HepG2 (cell line): Measurements from ENCODE around the gene TRPC4AP. TPM values are rescaled to one million over a fixed set of nuclear protein-coding genes. Genes with fewer than 3 reads are reported as not detected.
A peak's percentile ranks its signal among the peaks of the same experiment; 100 is the strongest.

Experiments used
- ATAC-seq: fragments of 200-7000 bp; cut with Tn5 transposase; 3 replicates; pipeline ENCODE4 v1.9.1; 2020; ENCODE audit warnings: mild to moderate bottlenecking, moderate library complexity
- BruUV-seq: library from RNA; stranded (reverse); fragments of 400-500 nt; replicated peaks from 2 replicates; lab custom pipeline; 2021; lab: Mats Ljungman, UMichigan
- CTCF ChIA-PET: fragments of 300-600 bp; formaldehyde crosslinking; extraction: SDS; loops from one replicate; lab custom pipeline; 2021; ENCODE audit warnings: low total read pairs, inconsistent platforms, low intra/inter-chr PET ratio; lab: Yijun Ruan, JAX
- POLR2A ChIA-PET: fragments of 350-600 bp; sonication (Branson Sonifier 250); formaldehyde crosslinking; loops from one replicate; lab custom pipeline; 2020; ENCODE audit warnings: antibody characterized with exemption, inconsistent platforms; lab: Yijun Ruan, JAX
- DNase-seq: peaks from one replicate; pipeline ENCODE4 v3.0.0-alpha.2; 2015; ENCODE audit warnings: low spot score
- FAIRE-seq: peaks from 3 replicates; lab custom pipeline; 2011; peaks lifted over from hg19 to GRCh38; lab: Jason Lieb, UNC
- H2AFZ ChIP-seq: one replicate; pipeline ENCODE4 v1.6.1; 2011; ENCODE audit warnings: low read length, inconsistent platforms
- H3K27ac ChIP-seq: fragments of 300-600 bp; 3 replicates; pipeline ENCODE4 v1.8.0; 2011; ENCODE audit warnings: mixed run types, mild to moderate bottlenecking, mixed read lengths, low read length, inconsistent platforms; ENCODE audit not compliant: insufficient read depth; ENCODE audit errors: extremely low read length
- H3K27me3 ChIP-seq, 2 experiments: fragments of 200-600 bp in 1 of 2; 2 replicates in 1 of 2; 3 replicates in 1 of 2; pipeline versions ENCODE4 v1.6.0 to v1.8.0; 2011; ENCODE audit warnings: low read length in 2 of 2, mild to moderate bottlenecking in 2 of 2, moderate library complexity in 2 of 2, inconsistent platforms in 1 of 2; ENCODE audit not compliant: insufficient read depth in 2 of 2, control insufficient read depth in 1 of 2
- H3K36me3 ChIP-seq, 2 experiments: fragments of 200-600 bp in 1 of 2; replicated peaks in 1 of 2; 2 replicates in 1 of 2; 3 replicates in 1 of 2; pipeline versions ENCODE4 v1.5.1 to v1.8.0; 2011; ENCODE audit warnings: low read length in 2 of 2, inconsistent platforms in 1 of 2; ENCODE audit not compliant: insufficient read depth in 2 of 2, control insufficient read depth in 1 of 2
- H3K4me1 ChIP-seq: 2 replicates; pipeline ENCODE4 v1.5.1; 2012; ENCODE audit warnings: low read length, inconsistent platforms; ENCODE audit not compliant: insufficient read depth
- H3K4me2 ChIP-seq: 2 replicates; pipeline ENCODE4 v1.6.0; 2011; ENCODE audit warnings: low read depth, low read length, inconsistent platforms
- H3K4me3 ChIP-seq, 3 experiments: fragments of 200-600 bp in 1 of 3; sonication (generic), shearing (Covaris generic) in 1 of 3; replicated peaks in 1 of 3; 2 replicates each; pipeline ENCODE4 v1.5.1; 2011 to 2016; ENCODE audit warnings: low read length in 3 of 3, inconsistent platforms in 2 of 3, low read depth in 2 of 3, mild to moderate bottlenecking in 2 of 3, control low read depth in 1 of 3, mixed read lengths in 1 of 3; ENCODE audit not compliant: insufficient read depth in 1 of 3
- H3K79me2 ChIP-seq: one replicate; pipeline ENCODE4 v1.6.1; 2011; ENCODE audit warnings: low read length, inconsistent platforms; ENCODE audit not compliant: insufficient read depth
- H3K9ac ChIP-seq: 2 replicates; pipeline ENCODE4 v1.6.0; 2011; ENCODE audit warnings: mild to moderate bottlenecking, low read depth, low read length, inconsistent platforms; ENCODE audit not compliant: insufficient read depth
- H3K9me3 ChIP-seq: 2 replicates; pipeline ENCODE4 v1.5.1; 2012; ENCODE audit warnings: mild to moderate bottlenecking, low read length
- H4K20me1 ChIP-seq: 2 replicates; pipeline ENCODE4 v1.6.0; 2011; ENCODE audit warnings: inconsistent platforms, mild to moderate bottlenecking, low read length, moderate library complexity; ENCODE audit not compliant: insufficient read depth
- FOSL2 ChIP-seq: sonication (generic); formaldehyde crosslinking; IDR thresholded peaks from 2 replicates; pipeline ENCODE4 v1.4.0; 2020; ENCODE audit warnings: missing genetic modification reagents
- FOXJ3 ChIP-seq: sonication (generic); formaldehyde crosslinking; IDR thresholded peaks from 2 replicates; pipeline ENCODE4 v1.4.0; 2020; ENCODE audit warnings: missing genetic modification reagents, mild to moderate bottlenecking, borderline replicate concordance
- ISL2 ChIP-seq: sonication (generic); formaldehyde crosslinking; IDR thresholded peaks from 2 replicates; pipeline ENCODE4 v1.5.0; 2020; ENCODE audit warnings: missing genetic modification reagents
- NR2F2 ChIP-seq: IDR thresholded peaks from 2 replicates; pipeline ENCODE4 v1.6.1; 2012; ENCODE audit warnings: low read depth, inconsistent platforms, borderline replicate concordance
- PAX8 ChIP-seq: sonication (generic); formaldehyde crosslinking; IDR thresholded peaks from 2 replicates; pipeline ENCODE4 v1.8.0; 2022; ENCODE audit warnings: mild to moderate bottlenecking, missing genetic modification reagents, borderline replicate concordance
- PHF20 ChIP-seq: sonication (generic); formaldehyde crosslinking; IDR thresholded peaks from 2 replicates; pipeline ENCODE4 v1.5.0; 2020; ENCODE audit warnings: mild to moderate bottlenecking, missing genetic modification reagents
- SOX5 ChIP-seq: IDR thresholded peaks from 2 replicates; pipeline ENCODE4 v1.6.1; 2016; ENCODE audit warnings: borderline replicate concordance
- ZNF263 ChIP-seq: sonication (generic); formaldehyde crosslinking; IDR thresholded peaks from 2 replicates; pipeline ENCODE4 v1.4.0; 2020; ENCODE audit warnings: missing genetic modification reagents
- ZNF547 ChIP-seq: sonication (generic); formaldehyde crosslinking; IDR thresholded peaks from 2 replicates; pipeline ENCODE4 v1.5.1; 2020; ENCODE audit warnings: mild to moderate bottlenecking, missing genetic modification reagents
- ZNF563 ChIP-seq: sonication (generic); formaldehyde crosslinking; IDR thresholded peaks from 2 replicates; pipeline ENCODE4 v1.8.0; 2022; ENCODE audit warnings: mild to moderate bottlenecking, moderate library complexity, missing genetic modification reagents
- ZNF674 ChIP-seq: sonication (generic); formaldehyde crosslinking; IDR thresholded peaks from 2 replicates; pipeline ENCODE4 v1.5.0; 2020; ENCODE audit warnings: low read depth, mild to moderate bottlenecking, missing genetic modification reagents
- ZNF841 ChIP-seq: sonication (generic); formaldehyde crosslinking; IDR thresholded peaks from 2 replicates; pipeline ENCODE4 v1.8.1; 2023; ENCODE audit warnings: missing genetic modification reagents, borderline replicate concordance
- WGBS: methylation state at CpG from one replicate; pipeline ENCODE4 v1.1.6; 2017; ENCODE audit warnings: low lambda C conversion rate; 5-methylcytosine and 5-hydroxymethylcytosine counted together
- in situ Hi-C: cut with HindIII; loops from 2 replicates; pipeline ENCODE4 v1.10.0; 2017; ENCODE audit warnings: low pct_unique_long_range_greater_than_20kb; ENCODE audit not compliant: extremely low pct_ligation_motif_present
- intact Hi-C: fragments of 100-400 bp; cut with micrococcal nuclease; formaldehyde crosslinking; loops from one replicate; pipeline ENCODE4 v1.10.0; 2022; ENCODE audit not compliant: unreplicated experiment
- polyA plus RNA-seq, 8 experiments: library from polyadenylated mRNA; depleted of rRNA in 3 of 8; stranded (reverse) in 7 of 8; unstranded in 1 of 8; fragments of >200 nt; fragmentation: Illumina TruSeq in 4 of 8; extraction: Trizol in 4 of 8; gene quantifications; 2 replicates each; pipeline versions ENCODE4 v1.2.1 to v1.2.3, GENCODE V29; 2011 to 2016; ENCODE audit warnings: low read depth in 4 of 8, missing spikeins in 1 of 8, mixed read lengths in 1 of 8; ENCODE audit not compliant: insufficient read depth in 1 of 8
- total RNA-seq, 5 experiments: library from RNA; depleted of rRNA; stranded (reverse); fragments of >200 nt; fragmentation: Illumina TruSeq; extraction: Trizol; gene quantifications; 2 replicates each; pipeline ENCODE4 v1.2.3, GENCODE V29; 2016; ENCODE audit warnings: low read depth in 1 of 5
- TF ChIP-seq, protein P1 (sequence below): sonication (generic); formaldehyde crosslinking; IDR thresholded peaks from 2 replicates; pipeline ENCODE4 v1.4.0; 2020; ENCODE audit warnings: missing genetic modification reagents

The TRPC4AP gene
- total and polyA plus RNA-seq, 2 of the 13 experiments (the other 11 are each of a cell fraction or from before 2014, with no cell fraction given), result 136 to 137 TPM

DNA sequence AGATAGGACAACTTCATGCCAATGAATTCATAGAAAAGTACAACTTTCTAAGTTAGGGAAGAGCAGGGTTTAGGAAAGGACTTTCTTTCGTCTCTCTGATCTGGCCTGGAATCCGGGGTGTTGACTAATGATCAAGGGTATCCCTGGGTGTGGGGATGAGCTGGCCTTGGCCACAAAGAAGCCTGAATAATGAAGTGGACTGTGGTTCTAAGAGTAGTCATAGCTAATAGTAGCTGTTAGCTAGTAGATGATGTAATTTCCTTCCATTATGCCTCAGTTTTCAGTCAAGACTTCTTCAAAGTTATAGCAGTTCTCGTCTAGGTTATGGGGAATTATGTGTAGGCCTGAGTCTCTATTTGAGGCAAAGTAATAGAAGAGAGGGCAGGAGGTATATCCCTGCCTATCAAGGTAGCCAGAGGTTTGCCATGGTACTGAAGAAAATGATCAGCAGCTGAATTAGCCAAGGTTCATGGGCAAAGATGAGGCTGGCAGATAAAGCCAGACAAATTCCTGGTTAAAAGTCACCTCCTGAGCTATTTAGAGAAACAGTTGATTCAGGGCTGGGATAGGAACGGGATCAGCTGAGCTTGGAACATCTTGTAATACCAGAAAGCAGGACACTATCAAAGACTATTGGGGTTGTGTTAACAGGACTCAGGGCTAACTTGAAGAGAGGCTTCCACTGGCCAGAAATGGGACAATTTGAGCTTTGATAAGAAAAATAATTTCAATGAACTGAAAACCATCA is 18.7 kb upstream of the TRPC4AP start:
- Histone ChIP-seq H3K9me3 (no peaks in the 10 kb centered on the region), H3K36me3 (peaks cover 4 to 8% of the 10 kb centered on the region in 2 experiments; a peak in 3 of 5 replicates), H2AFZ (no peak overlapping the region), H3K4me2 (no peak overlapping the region), H3K79me2 (no peaks in the 10 kb centered on the region), H3K4me3 (no peak overlapping the region), H3K4me1 (no peaks in the 10 kb centered on the region), H3K27ac (no peak overlapping the region), H3K27me3 (no peaks in the 10 kb centered on the region), H3K9ac (no peak overlapping the region), H4K20me1 (no peaks in the 10 kb centered on the region)
- ChIA-PET POLR2A (interaction anchor here (0.6 to 1.5 kb wide), 2 partner anchors 15 to 35 kb away, joined by 3 to 7 read pairs; partner anchors contain the start of gene EDEM2), CTCF (no interaction called here)
- in situ Hi-C loops, result no loop called here
- TF ChIP-seq ZNF547 (CRISPR knock-in tag) (0 out of 2 replicates have a peak, but pooled peaks have one; percentile 35), FOSL2 (CRISPR knock-in tag) (0 out of 2 replicates have a peak, but pooled peaks have one; percentile 3), PHF20 (CRISPR knock-in tag) (no peak)
- intact Hi-C loops, result no loop called here
- DNase-seq (no peak), FAIRE-seq (no peak), ATAC-seq (peak; percentile 38; the same call in 2 of the 3 replicates)
- WGBS, result 50% methylated on average over 4 of the region's 4 CpGs
- no TSS peak for BruUV-seq

DNA sequence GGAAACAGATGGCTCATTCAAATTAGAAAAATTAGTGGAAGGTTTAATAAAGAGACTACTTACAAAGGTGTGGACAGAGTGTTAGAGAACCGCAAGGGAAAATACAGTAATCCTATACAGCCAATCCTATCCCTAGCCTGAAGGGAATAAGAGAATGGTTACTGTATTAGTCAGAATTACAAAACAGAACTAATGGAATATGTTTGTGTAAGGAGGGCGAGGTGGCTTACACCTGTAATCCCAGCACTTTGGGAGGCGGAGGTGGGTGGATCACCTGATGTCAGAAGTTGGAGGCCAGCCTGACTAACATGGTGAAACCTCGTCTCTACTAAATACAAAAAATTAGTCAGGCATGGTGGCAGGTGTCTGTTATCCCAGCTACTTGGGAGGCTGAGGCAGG is 16.3 kb upstream of the TRPC4AP start:
- BruUV-seq, result no TSS peak
- DNase-seq (no peak), ATAC-seq (no peak), FAIRE-seq (no peak)
- intact Hi-C loops (no loop called here), in situ Hi-C loops (no loop called here)
- ChIA-PET CTCF (no interaction called here), POLR2A (no interaction called here)
- H3K9me3 ChIP-seq, result no peaks in the 10 kb centered on the region
- no peaks in the 10 kb centered on the region for H3K36me3 ChIP-seq
- no peak overlapping the region for H3K27ac ChIP-seq
- no peaks in the 10 kb centered on the region for H3K27me3 ChIP-seq
- 76% methylated on average over 4 of the region's 4 CpGs for WGBS
- H3K4me3 ChIP-seq, result no peak overlapping the region
- H3K4me1 ChIP-seq, result no peaks in the 10 kb centered on the region
- H4K20me1 ChIP-seq, result no peaks in the 10 kb centered on the region
- no peaks in the 10 kb centered on the region for H3K79me2 ChIP-seq
- no peak overlapping the region for H3K9ac ChIP-seq
- H2AFZ ChIP-seq, result no peak overlapping the region
- H3K4me2 ChIP-seq, result no peak overlapping the region
- TF ChIP-seq ZNF674 (CRISPR knock-in tag) (no peak), ZNF841 (no peak), ZNF563 (no peak), SOX5 (no peak), ZNF263 (CRISPR knock-in tag) (no peak), PAX8 (no peak), NR2F2 (no peak), ISL2 (no peak), FOXJ3 (CRISPR knock-in tag) (no peak)
- TF ChIP-seq, protein P1, sequence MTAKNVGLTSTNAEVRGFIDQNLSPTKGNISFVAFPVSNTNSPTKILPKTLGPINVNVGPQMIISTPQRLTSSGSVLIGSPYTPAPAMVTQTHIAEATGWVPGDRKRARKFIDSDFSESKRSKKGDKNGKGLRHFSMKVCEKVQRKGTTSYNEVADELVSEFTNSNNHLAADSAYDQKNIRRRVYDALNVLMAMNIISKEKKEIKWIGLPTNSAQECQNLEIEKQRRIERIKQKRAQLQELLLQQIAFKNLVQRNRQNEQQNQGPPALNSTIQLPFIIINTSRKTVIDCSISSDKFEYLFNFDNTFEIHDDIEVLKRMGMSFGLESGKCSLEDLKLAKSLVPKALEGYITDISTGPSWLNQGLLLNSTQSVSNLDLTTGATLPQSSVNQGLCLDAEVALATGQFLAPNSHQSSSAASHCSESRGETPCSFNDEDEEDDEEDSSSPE (CRISPR knock-in tag), result no peak
